ENCODE results near the gene ANO6.

Gene ANO6

DNA sequence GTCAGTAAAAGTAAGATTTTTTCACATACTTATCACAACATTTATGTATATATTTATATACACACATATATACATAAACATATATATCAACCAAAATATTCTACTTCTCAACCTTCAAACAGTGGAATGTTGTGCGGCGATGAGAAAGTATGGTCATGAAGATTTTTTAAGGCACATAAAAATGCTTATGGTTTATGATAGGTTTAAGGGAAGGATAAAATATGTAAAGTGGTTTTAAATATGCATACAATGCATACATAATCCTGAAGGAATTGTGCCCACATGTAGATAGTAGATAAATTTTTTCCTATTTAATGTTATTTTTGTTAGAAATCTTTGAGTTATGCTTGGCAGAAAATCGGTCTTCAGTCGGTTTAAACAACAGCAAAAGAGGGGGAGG is 182.7 kb downstream of the ANO6 start:
- no peak for DNase-seq (ENCODE audit: low read depth in 2 of 2)

- DNase-seq (ENCODE audit: low read depth in 2 of 2): no peak
Measured at GRCh38 chr12:45400991-45401390, 185.1 kb downstream of the ANO6 start.

GRCh38 chr12:45402288-45402687 is 186.4 kb downstream of the ANO6 start:
- no peak for DNase-seq (ENCODE audit: low read depth in 2 of 2)

- no peak for DNase-seq (ENCODE audit: low read depth in 2 of 2)
Measured at GRCh38 chr12:45406988-45407850, 191.3 kb downstream of the ANO6 start.

DNA sequence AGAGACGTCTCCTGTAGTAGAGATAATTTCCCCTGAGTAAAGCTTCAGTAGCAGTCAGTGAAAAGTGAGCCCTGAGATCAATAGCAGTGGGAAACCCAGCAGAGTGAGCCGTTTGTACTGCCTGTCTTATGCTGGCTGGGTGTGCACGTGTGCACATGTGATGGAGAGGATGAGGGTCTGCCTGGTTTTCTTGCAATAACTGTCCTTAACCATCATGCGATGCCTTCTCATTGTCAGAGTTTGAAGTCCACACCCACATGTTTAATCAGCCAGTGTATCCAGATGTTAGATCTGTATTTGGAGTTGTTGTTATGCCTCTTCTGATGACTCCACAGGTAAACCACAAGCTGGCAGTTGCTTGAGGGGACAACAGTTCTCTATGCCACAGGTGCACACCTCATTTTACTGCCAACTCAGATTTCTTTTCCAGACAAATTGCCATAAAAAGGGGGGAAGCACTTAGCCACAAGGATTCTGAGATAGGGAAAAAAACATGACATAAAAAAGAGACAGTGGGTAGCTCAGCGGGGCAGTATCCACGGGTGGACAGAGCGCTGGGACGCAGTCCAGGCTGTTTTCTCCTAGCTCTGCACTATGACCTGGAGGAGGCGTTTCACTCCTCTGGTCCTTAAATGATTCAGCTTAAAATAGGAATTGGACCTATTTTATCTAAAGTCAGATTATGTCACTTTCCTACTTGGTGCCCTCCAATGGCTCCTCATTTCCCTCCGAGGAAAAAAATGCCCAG is 192.3 kb downstream of the ANO6 start:
- no peak for DNase-seq (ENCODE audit: low read depth in 2 of 2)

DNA sequence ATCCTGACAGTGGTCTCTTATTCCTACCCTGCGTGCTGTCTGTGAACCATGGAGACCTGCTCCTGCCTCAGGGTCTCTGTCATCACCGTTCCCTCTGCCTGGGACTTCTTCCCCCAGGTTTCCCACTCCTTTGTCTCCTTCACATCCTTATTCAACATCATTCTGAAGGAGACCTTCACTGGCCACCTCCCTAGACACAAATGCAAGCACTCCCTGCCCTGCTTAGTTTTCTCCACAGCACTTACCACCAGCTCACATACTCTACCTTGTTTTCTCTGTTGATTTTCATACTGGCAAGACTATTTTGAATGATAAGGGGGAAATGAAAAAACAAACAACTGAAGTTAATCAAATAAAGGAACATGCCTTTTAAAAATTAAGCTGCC is 192.8 kb downstream of the ANO6 start:
- DNase-seq (ENCODE audit: low read depth in 2 of 2): no peak

DNA sequence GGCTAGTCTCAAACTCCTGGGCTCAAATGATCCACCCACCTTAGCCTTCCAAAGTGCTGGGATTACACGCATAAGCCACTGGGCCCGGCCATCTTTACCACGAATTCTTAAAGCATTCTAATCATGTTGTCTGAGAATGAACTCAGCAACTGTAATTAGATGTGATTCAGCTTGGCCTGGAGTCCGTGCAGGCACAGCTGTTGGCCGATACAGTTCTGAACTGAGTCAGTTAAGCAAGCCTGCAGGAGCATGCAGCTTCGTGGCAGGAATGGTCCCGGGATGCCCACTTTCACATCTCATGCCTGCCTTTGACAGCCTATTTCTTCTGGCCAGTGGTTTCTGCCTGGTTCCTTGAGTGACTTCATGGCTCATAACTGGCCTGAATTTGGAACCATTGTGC is 194.1 kb downstream of the ANO6 start:
- DNase-seq (ENCODE audit: low read depth in 2 of 2): no peak

DNA sequence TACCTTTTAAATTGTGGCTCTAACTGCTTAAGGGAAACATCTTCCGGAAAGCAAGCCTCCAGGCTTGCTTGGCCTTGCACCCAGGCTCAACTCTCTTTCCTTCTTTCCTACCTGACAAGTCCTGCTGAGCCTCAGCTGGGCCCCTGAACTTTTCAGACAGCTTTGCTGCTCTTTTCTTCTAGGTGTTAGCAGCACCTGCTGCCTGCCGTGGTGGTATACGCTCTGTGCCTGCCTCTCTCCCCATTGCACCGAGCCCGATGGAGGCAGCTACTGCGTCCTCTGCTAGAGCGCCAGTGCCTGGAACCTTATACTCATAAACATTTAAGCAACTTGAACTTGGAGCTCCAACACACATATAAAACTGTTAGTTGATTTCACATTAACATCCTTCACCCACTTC is 195.7 kb downstream of the ANO6 start:
- DNase-seq (ENCODE audit: low read depth in 2 of 2): no peak

DNA sequence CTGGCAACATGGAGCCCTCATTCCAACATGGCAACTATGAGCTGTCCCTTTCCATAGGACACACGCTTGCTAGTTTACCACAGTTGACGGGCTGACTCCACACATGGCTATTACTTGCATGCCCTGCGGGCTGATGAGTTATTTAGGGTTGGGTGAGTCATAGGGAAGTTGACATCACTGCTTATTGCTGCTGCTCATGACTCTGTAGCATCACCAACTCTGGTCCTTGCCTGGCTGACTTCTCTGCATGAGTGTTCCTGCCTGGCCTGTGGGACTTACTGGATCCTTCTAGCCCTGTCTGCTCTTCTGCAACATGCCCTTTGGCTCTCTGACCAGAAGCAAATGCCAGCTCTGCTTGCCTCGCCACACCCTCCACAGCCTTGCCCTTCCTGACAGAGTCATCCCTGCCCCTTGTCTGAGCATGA is 199.5 kb downstream of the ANO6 start:
- DNase-seq (ENCODE audit: low read depth in 2 of 2): no peak

DNA sequence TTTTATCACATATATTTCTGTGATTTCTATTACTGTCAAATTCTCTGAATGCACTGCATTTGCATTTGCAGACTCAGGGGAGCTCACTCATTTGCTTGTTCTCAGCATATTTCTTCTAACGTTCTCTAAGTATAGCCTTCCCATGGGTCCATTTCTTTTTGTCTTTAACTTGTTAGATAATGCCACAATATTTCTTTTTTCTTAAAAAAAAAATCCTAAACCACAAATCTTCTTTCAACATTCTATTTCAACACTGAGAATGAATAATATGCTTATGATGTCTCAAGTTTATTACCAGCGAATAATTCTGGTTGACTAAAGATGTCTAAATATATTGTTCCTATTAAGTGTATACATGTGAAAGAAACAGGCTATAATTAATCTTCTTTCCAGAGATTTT is 200.2 kb downstream of the ANO6 start:
- DNase-seq (ENCODE audit: low read depth in 2 of 2): no peak

DNA sequence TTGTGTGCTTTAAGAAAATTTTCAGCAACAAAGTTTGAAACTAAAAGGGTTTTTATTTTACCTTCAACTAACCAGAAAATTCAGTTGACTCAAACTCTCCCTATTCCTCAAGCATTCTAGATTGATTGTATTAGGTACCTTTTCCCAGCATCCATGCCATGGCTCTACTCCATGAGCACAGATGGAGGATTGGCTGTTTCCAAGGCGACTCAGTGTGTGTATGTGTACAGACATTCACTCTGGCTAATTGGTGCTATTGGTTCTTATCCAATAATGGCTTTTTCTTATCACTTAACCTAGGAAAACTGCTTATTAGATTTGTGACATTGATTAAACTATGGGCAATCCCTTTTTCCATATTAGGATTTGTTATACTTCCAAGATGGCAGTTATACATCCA is 202.6 kb downstream of the ANO6 start:
- DNase-seq (ENCODE audit: low read depth in 2 of 2): no peak

DNA sequence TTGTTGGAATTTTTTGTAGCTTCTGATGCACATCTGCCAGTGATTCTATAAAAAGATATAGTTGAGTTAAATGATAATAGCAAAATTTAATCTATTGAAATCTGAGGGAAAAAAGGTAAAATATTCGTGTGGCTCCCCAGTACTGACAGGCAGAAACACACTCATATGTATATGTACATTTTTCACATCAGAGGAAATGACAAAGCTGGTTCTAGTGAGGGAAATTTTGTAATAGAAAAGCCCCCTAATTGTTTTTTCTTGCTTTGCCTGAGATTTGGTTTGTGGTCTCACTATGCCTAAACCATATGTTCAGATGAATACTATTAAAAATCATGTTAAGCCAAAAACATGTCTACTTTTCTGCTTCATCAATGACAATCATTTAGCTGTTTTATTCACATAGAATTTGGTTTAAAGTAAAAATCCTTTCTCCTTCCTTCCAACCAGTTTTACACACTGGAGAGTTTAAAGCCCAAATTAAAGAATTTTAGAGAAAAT is 203.5 kb downstream of the ANO6 start:
- no peak for DNase-seq (ENCODE audit: low read depth in 2 of 2)

DNA sequence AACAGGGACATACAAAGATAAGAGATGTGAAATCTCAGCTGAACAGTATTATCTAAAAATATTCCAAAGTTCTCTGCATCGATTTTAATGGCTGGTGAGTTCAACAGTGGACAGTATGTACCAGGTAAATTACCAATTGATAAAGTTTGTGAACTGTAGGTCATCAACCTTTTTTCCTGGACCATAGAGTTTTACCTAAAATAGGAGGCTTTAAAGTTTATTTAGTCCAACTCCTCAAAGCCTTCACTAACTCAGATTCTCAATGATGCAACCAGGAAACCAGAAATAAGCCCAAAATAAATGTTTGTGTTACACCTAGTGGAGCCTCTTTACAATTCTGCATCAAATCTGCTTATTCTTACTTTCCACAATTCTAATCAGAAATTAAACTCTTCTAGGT is 205.8 kb downstream of the ANO6 start:
- no peak for DNase-seq (ENCODE audit: low read depth in 2 of 2)

DNA sequence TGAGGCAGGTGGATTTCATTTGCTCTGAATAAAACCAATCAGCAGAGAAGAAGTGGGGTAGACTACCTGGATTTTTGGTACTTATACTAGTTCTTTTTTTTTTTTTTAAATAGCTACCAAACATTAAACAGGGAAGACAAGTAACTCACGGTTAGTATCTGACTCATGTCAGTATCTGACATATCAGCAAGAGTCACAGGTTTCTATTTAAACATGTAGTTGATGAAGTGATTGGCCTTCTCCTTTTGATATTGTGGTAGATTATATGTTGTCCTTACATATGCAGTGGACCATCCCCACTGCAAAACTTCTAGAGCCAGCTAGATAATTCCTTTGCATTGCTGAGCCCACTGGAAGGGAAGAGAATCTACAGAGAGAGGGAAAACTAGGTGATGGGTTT is 208.0 kb downstream of the ANO6 start:
- DNase-seq (ENCODE audit: low read depth in 2 of 2): no peak

DNA sequence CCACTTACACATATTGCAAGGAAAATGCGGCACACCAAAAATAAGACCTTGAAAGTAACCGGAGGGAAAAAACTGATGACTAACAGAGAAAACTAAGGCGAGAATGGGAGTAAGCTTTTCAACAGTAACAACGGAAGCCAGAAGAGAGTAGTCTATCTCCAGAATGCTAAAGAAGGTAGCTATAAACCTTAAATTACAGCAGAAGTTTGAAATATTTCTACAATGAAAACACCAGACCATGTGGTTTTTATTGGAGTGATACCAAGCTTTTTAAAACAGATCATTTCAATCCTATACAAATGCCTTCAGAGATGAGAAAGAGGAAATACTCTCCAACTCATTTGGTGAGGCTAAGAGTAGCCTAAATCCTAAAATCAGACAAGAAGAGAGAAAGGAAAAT is 209.5 kb downstream of the ANO6 start:
- DNase-seq (ENCODE audit: low read depth in 2 of 2): no peak

GRCh38 chr12:45426294-45426693 is 210.4 kb downstream of the ANO6 start:
- DNase-seq (ENCODE audit: low read depth in 2 of 2): no peak

DNA sequence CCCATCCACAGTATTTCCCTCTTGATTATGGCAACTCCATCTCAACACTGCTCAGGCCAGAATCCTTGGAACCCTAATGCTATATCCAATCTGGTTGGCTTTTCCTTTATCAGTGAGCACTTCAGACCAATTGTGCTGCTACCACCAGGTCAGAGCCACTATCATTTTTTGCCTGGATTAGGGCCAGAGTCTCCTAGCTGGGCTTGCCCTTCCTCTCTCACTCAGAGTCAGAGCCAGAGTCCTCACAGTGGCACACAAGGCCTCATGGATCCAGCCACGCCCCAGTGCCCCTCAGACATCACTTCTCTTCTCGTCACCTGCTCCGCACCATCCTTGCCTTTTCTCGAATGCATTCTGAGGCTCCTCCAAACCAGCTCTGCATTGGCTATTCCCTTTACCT is 211.1 kb downstream of the ANO6 start:
- DNase-seq (ENCODE audit: low read depth in 2 of 2): no peak

DNA sequence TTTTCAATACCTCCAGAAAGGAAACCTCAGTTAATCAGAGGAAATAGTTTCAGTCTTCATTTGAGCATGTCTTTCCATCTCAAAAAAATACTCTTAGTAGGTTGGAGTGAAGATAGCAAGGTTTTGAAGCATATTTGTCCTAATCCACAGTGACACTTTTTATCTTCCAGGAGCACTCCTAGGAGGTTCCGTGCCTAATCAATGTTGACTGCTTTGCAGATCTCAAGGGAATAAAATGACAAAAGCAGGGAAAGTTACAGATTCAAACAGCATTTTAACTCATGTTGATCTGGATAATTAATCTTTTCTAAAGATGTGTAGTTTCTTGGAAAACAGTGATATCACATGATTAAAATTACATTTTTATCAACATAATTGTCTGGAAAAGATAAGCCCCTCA is 213.9 kb downstream of the ANO6 start:
- DNase-seq (ENCODE audit: low read depth in 2 of 2): no peak

DNA sequence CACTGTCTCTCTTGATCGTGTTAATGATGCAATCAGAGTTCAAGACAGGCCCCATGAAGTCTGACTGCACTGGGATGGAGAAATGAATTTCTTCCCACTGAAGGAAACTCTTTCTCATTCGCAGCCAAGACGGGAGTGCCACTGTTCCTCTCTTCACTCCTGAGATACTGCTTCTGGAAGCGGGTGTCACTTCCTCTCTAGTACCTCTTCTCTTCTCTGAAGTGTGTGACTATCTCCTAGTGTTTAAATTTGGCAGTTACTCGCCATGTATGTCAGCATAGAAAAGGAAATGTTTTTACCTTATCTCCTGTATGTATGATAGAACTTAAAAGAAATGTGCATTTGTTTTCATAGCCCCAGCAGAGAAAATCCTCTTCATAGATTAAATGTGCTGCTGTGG is 215.2 kb downstream of the ANO6 start:
- no peak for DNase-seq (ENCODE audit: low read depth in 2 of 2)

- DNase-seq (ENCODE audit: low read depth in 2 of 2): no peak
Measured at GRCh38 chr12:45432710-45433109, 216.8 kb downstream of the ANO6 start.

GRCh38 chr12:45433441-45433868 is 217.6 kb downstream of the ANO6 start:
- DNase-seq (ENCODE audit: low read depth in 2 of 2): no peak

GRCh38 chr12:45434094-45434493 is 218.2 kb downstream of the ANO6 start:
- DNase-seq (ENCODE audit: low read depth in 2 of 2): no peak
